MM.1S (cell line): Measurements from ENCODE around the gene FGF11.
"Not testable (repeated sequence)": the region's sequence is repeated elsewhere in the genome, so short reads cannot be mapped to it uniquely, and the experiment has no call there.

Experiments
- DNase-seq: peaks from one replicate; pipeline ENCODE4 v3.0.0-alpha.2; 2015
- H2AFZ ChIP-seq: fragments of 300-600 bp; sonication (generic); 2 replicates; pipeline ENCODE4 v1.6.0; 2016; ENCODE audit warnings: antibody characterized with exemption, low read length
- H3F3A ChIP-seq: fragments of 300-600 bp; sonication (generic); 2 replicates; pipeline ENCODE4 v1.6.1; 2016; ENCODE audit warnings: mild to moderate bottlenecking, antibody characterized with exemption, low read length, moderate library complexity, mixed read lengths; ENCODE audit not compliant: insufficient read depth
- H3K27ac ChIP-seq: fragments of 300-600 bp; sonication (generic); 2 replicates; pipeline ENCODE4 v1.5.1; 2016; ENCODE audit warnings: mild to moderate bottlenecking, low read length
- H3K27me3 ChIP-seq: fragments of 300-600 bp; sonication (generic); replicated peaks from 2 replicates; pipeline ENCODE4 v1.6.0; 2016; ENCODE audit warnings: low read length; ENCODE audit not compliant: insufficient read depth
- H3K36me3 ChIP-seq: fragments of 300-600 bp; sonication (generic); replicated peaks from 2 replicates; pipeline ENCODE4 v1.6.1; 2016; ENCODE audit warnings: mild to moderate bottlenecking, low read length, mixed read lengths; ENCODE audit not compliant: insufficient read depth
- H3K4me1 ChIP-seq: fragments of 300-600 bp; sonication (generic); 2 replicates; pipeline ENCODE4 v1.6.1; 2016; ENCODE audit warnings: low read length, mixed read lengths
- H3K4me2 ChIP-seq: fragments of 300-600 bp; sonication (generic); 2 replicates; pipeline ENCODE4 v1.6.0; 2016; ENCODE audit warnings: low read depth, low read length
- H3K4me3 ChIP-seq: fragments of 300-600 bp; sonication (generic); 2 replicates; pipeline ENCODE4 v1.5.1; 2016; ENCODE audit warnings: low read length, mixed read lengths
- H3K79me2 ChIP-seq: fragments of 300-600 bp; sonication (generic); 2 replicates; pipeline ENCODE4 v1.6.1; 2016; ENCODE audit warnings: mixed run types, low read length, mixed read lengths
- H3K9ac ChIP-seq: fragments of 300-600 bp; sonication (generic); 2 replicates; pipeline ENCODE4 v1.6.1; 2016; ENCODE audit warnings: low read length, mixed read lengths
- H3K9me2 ChIP-seq: fragments of 300-600 bp; sonication (generic); replicated peaks from 2 replicates; pipeline ENCODE4 v1.6.1; 2016; ENCODE audit warnings: mild to moderate bottlenecking, low read length, mixed read lengths; ENCODE audit not compliant: insufficient read depth
- H3K9me3 ChIP-seq: fragments of 300-600 bp; sonication (generic); replicated peaks from 2 replicates; pipeline ENCODE4 v1.6.1; 2016; ENCODE audit warnings: mild to moderate bottlenecking, low read length, mixed read lengths; ENCODE audit not compliant: insufficient read depth
- H4K20me1 ChIP-seq: fragments of 300-600 bp; sonication (generic); 2 replicates; pipeline ENCODE4 v1.6.1; 2016; ENCODE audit warnings: mild to moderate bottlenecking, low read length, moderate library complexity, mixed read lengths; ENCODE audit not compliant: insufficient read depth
- EZH2 ChIP-seq: fragments of 300-600 bp; sonication (generic); optimal IDR thresholded peaks from 2 replicates; pipeline ENCODE3; 2017; ENCODE audit warnings: low read depth, mild to moderate bottlenecking, antibody characterized with exemption, low read length, mixed read lengths
- EZH2phosphoT487 ChIP-seq: fragments of 300-600 bp; sonication (generic); IDR thresholded peaks from 2 replicates; pipeline ENCODE4 v1.6.1; 2018; ENCODE audit warnings: antibody characterized with exemption, low read length
- TF ChIP-seq, protein P1 (sequence below): fragments of 300-600 bp; sonication (generic); IDR thresholded peaks from 2 replicates; pipeline ENCODE4 v1.5.1; 2016; ENCODE audit warnings: antibody characterized with exemption, low read length, mixed read lengths

Gene FGF11

DNA sequence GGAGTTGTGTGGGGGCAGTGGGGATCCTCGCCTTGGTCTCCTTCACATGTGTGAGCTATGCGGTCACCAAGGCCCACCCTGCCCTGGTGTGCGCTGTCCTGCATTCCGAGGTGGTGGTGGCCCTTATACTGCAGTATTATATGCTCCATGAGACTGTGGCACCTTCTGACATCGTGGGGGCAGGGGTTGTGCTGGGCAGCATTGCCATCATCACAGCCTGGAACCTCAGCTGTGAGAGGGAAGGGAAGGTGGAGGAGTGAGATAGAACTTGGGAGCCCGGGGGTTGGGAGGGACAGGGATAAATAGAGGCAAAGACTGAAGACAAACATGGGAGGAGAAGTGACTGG, 43.4 kb downstream of the FGF11 start:
- H3K4me1 ChIP-seq = peaks cover 13% of the 10 kb centered on the region
- not testable (repeated sequence) for H2AFZ ChIP-seq, H3K36me3 ChIP-seq, H3K9me2 ChIP-seq, H4K20me1 ChIP-seq, H3K27me3 ChIP-seq, H3K9me3 ChIP-seq, DNase-seq
- H3K79me2 ChIP-seq = peaks cover 36% of the 10 kb centered on the region
- H3F3A ChIP-seq = peaks cover 16% of the 10 kb centered on the region; the same call in 1 of the 2 replicates
- H3K9ac ChIP-seq = peak overlapping the region; percentile 95; the same call in 1 of the 2 replicates
- H3K27ac ChIP-seq = peak overlapping the region; percentile 90; the same call in 1 of the 2 replicates
- H3K4me3 ChIP-seq = peak overlapping the region; percentile 84; the same call in 1 of the 2 replicates
- H3K4me2 ChIP-seq = peak overlapping the region; percentile 60

DNA sequence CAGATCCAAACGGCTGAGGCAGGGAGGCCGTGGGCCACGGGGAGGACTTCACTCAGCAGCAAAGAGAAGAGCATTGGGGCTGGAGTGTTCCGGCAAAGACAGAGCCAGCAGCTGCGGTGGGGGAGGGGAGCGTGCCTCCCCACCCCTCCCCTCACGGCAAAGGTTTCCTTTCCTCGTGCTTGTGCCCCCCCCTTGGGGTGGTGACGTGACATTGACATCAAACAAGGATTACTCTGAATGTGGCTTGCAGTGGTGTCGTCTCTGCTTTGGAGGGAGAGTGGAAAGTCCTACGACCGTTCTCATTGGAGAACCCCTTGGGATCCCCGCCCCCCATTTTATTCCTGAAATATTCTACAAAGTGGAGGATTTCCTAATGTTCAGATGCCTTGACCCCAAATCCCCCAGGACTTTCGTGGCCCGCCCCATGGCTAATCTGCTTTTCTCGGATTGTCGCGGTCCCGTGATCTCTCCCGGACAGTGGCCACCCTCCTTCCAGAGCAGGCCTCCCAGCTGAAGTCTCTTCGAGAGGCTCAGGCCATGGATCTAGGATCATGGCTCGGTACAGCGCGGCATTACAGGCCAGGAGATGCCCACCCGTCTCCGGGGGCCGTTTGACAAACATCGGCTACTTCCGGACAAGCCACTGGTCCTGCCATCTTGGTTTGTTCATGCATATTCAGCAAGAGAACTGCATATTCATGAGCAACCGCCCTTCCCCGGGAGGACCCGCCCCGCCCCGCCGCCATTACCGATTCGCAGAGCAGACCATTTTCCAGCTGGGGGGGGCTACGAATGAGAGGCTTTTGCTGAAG, 44.1 kb downstream of the FGF11 start:
- peak overlapping the region; percentile 72 for H2AFZ ChIP-seq
- peak; percentile 94 for DNase-seq
- peaks cover 38% of the 10 kb centered on the region for H3K79me2 ChIP-seq

DNA sequence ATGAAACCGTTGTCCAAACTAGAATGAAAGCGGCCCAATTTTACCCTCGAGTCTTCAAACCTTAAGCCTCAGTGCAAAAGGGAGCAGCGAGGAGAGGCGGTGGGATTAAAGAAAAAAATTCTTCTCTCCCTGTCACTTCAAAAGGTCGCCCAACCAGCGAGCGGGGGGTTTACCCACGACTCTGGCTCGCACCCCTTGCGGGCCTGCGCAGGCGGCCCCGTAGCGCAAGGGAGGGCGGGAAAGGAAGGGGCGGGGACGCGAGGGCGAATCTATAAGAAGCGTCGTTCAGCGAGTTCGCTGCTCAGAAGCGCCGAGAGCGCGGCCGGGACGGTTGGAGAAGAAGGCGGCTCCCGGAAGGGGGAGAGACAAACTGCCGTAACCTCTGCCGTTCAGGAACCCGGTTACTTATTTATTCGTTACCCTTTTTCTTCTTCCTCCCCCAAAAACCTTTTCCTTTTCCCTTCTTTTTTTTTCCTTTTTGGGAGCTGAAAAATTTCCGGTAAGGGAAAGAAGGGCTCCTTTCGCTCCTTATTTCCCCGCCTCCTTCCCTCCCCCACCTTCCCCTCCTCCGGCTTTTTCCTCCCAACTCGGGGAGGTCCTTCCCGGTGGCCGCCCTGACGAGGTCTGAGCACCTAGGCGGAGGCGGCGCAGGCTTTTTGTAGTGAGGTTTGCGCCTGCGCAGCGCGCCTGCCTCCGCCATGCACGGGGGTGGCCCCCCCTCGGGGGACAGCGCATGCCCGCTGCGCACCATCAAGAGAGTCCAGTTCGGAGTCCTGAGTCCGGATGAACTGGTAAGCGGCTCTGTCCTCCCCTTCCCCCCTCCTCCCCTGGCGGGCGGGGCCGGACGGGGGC, 45.0 kb downstream of the FGF11 start, which contains the start of gene POLR2A:
TSS of gene POLR2A (plus strand) at position 300 of the 852 bp plus-strand sequence.
- Histone ChIP-seq H3K36me3 (no peaks in the 10 kb centered on the region), H3K9me2 (no peaks in the 10 kb centered on the region), H3K9ac (peak within 1 kb of the TSS; percentile 95), H3F3A (peaks cover 11% of the 10 kb centered on the region; the same call in 1 of the 2 replicates), H3K4me3 (peak within 1 kb of the TSS; percentile 84), H3K27me3 (no peaks in the 10 kb centered on the region), H2AFZ (peak within 1 kb of the TSS; percentile 72), H4K20me1 (peaks cover 12% of the 10 kb centered on the region; the same call in 1 of the 2 replicates), H3K79me2 (peaks cover 43% of the 10 kb centered on the region), H3K27ac (peak within 1 kb of the TSS; percentile 90), H3K4me2 (peak within 1 kb of the TSS; percentile 87), H3K4me1 (peaks cover 13% of the 10 kb centered on the region), H3K9me3 (no peaks in the 10 kb centered on the region)
- peak; percentile 97 for DNase-seq
- TF ChIP-seq EZH2phosphoT487 (no peak), EZH2 (no peak)
- TF ChIP-seq, protein P1, sequence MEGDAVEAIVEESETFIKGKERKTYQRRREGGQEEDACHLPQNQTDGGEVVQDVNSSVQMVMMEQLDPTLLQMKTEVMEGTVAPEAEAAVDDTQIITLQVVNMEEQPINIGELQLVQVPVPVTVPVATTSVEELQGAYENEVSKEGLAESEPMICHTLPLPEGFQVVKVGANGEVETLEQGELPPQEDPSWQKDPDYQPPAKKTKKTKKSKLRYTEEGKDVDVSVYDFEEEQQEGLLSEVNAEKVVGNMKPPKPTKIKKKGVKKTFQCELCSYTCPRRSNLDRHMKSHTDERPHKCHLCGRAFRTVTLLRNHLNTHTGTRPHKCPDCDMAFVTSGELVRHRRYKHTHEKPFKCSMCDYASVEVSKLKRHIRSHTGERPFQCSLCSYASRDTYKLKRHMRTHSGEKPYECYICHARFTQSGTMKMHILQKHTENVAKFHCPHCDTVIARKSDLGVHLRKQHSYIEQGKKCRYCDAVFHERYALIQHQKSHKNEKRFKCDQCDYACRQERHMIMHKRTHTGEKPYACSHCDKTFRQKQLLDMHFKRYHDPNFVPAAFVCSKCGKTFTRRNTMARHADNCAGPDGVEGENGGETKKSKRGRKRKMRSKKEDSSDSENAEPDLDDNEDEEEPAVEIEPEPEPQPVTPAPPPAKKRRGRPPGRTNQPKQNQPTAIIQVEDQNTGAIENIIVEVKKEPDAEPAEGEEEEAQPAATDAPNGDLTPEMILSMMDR = no peak

More for the DNA sequence above, 44.1 kb downstream of the FGF11 start:
- Histone ChIP-seq H3K4me1 (peaks cover 13% of the 10 kb centered on the region), H3F3A (peaks cover 12% of the 10 kb centered on the region; the same call in 1 of the 2 replicates), H3K36me3 (no peaks in the 10 kb centered on the region), H3K4me3 (peak overlapping the region; percentile 84), H3K9me3 (no peaks in the 10 kb centered on the region), H3K4me2 (peak overlapping the region; percentile 60), H3K9me2 (no peaks in the 10 kb centered on the region), H3K27ac (peak overlapping the region; percentile 90), H3K9ac (peak overlapping the region; percentile 95), H4K20me1 (peaks cover 6% of the 10 kb centered on the region; the same call in 1 of the 2 replicates), H3K27me3 (no peaks in the 10 kb centered on the region)
- TF ChIP-seq EZH2phosphoT487 = no peak
- TF ChIP-seq, protein P1 = no peak
- no peak for TF ChIP-seq EZH2
